ENCODE measurements around the gene PTMS.
"Not testable (repeated sequence)": the region's sequence is repeated elsewhere in the genome, so short reads cannot be mapped to it uniquely, and the experiment has no call there.

Gene PTMS, protein sequence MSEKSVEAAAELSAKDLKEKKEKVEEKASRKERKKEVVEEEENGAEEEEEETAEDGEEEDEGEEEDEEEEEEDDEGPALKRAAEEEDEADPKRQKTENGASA

GRCh38 chr12:6765634-6766581 lies at the start of gene PTMS:
Gene PTMS (plus strand): TSS chr12:6766363. CDS start chr12:6766706, 343 bp downstream.
- peak within 1 kb of the TSS; percentile 66 for H3K4me3 ChIP-seq (ENCODE audit: low read length)
- no peak for TF ChIP-seq ZNF274 (IDR thresholded peaks at IDR 0.05; ENCODE audit: low read depth, low read length)

- no peak overlapping the region for H3K4me3 ChIP-seq (ENCODE audit: low read length)
- TF ChIP-seq ZNF274 (IDR thresholded peaks at IDR 0.05; ENCODE audit: low read depth, low read length), result no peak
Observed at GRCh38 chr12:6716874-6717437, 49.2 kb upstream of the PTMS start.

- no peak overlapping the region for H3K4me3 ChIP-seq (ENCODE audit: low read length)
Observed at GRCh38 chr12:6722863-6723262, 43.3 kb upstream of the PTMS start.

DNA sequence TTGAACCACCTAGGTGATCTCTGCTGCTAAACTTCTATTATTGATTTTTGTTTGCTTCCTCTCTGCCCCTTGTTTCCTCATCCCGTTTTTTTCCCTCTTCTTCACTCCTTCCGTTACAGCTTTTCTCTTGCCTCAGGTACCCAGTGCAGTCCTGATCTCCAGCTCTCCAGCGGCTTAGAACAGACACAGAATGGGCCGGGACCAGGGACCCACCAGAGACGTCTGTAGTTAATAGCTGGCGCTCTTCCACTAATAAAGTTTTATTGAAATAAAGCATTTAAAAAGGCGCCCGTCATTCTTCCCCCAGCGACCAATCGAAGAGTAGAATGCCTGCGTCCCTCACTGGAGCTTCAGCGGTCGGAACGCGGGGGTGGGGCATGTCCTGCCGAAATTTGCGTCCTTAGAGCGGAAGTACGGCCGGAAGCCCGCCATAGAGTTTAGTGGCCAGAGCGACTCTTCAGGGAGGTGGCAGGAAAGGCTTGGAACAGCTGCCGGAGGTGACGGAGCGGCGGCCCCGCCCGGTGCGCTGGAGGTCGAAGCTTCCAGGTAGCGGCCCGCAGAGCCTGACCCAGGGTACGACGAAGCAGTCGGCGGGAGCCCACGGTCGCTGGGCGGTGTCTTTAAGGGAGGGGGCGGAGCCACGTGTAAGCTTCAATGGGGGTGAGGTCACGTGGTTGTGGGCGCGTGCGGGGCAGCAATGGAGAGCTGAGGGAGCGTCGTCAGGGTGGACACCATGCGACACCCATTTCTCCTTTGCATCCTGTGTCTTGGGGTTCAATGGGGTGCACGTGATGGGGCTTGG lies 42.4 kb upstream of the PTMS start, which contains the start of gene COPS7A:
TSS of gene COPS7A (plus strand) at position 440 of the 802 bp plus-strand sequence. CDS start 611 bp downstream, outside the sequence.
- peak within 1 kb of the TSS; percentile 91 for H3K4me3 ChIP-seq (ENCODE audit: low read length)
- TF ChIP-seq ZNF274 (IDR thresholded peaks at IDR 0.05; ENCODE audit: low read depth, low read length), result no peak

More at GRCh38 chr12:6722863-6723262, 43.3 kb upstream of the PTMS start:
- no peak for TF ChIP-seq ZNF274 (IDR thresholded peaks at IDR 0.05; ENCODE audit: low read depth, low read length)

DNA sequence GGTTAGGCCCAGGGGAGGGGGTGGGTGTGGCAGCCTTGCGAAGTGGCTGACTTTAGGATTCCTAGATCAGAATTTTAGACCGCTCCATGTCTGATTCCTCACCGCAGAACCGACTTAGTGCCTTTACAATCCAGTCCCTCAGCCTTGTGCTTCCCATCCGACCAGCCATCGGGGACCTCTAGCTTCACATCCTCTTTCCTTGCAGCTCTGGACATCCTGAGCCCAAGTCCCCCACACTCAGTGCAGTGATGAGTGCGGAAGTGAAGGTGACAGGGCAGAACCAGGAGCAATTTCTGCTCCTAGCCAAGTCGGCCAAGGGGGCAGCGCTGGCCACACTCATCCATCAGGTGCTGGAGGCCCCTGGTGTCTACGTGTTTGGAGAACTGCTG lies 41.8 kb upstream of the PTMS start:
- H3K4me3 ChIP-seq (ENCODE audit: low read length), result peak overlapping the region; percentile 65

GRCh38 chr12:6725350-6725749 lies 40.8 kb upstream of the PTMS start:
- TF ChIP-seq ZNF274 (IDR thresholded peaks at IDR 0.05; ENCODE audit: low read depth, low read length), result no peak
- no peak overlapping the region for H3K4me3 ChIP-seq (ENCODE audit: low read length)

More for the DNA sequence above, 41.8 kb upstream of the PTMS start:
- TF ChIP-seq ZNF274 (IDR thresholded peaks at IDR 0.05; ENCODE audit: low read depth, low read length), result no peak

DNA sequence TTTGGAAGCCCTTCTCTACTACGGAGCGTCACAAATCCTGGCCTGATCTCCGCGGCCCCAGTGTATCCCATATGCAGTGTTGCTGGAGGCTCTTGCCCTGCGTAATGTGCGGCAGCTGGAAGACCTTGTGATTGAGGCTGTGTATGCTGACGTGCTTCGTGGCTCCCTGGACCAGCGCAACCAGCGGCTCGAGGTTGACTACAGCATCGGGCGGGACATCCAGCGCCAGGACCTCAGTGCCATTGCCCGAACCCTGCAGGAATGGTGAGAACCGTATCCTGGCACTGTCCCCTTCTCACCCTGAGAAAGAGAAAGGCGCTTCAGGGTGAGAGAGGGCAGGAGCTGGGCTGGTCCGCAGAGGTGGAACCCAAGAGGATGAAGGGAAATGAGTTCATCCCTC lies 37.0 kb upstream of the PTMS start:
- TF ChIP-seq ZNF274 (IDR thresholded peaks at IDR 0.05; ENCODE audit: low read depth, low read length), result no peak
- no peak overlapping the region for H3K4me3 ChIP-seq (ENCODE audit: low read length)

- no peak overlapping the region for H3K4me3 ChIP-seq (ENCODE audit: low read length)
- no peak for TF ChIP-seq ZNF274 (IDR thresholded peaks at IDR 0.05; ENCODE audit: low read depth, low read length)
Observed at GRCh38 chr12:6730169-6730568, 36.0 kb upstream of the PTMS start.

GRCh38 chr12:6734506-6735387 lies 31.4 kb upstream of the PTMS start:
- no peak for TF ChIP-seq ZNF274 (IDR thresholded peaks at IDR 0.05; ENCODE audit: low read depth, low read length)

GRCh38 chr12:6735448-6736191 lies 30.5 kb upstream of the PTMS start:
- no peak for TF ChIP-seq ZNF274 (IDR thresholded peaks at IDR 0.05; ENCODE audit: low read depth, low read length)
- no peak overlapping the region for H3K4me3 ChIP-seq (ENCODE audit: low read length)

More at GRCh38 chr12:6734506-6735387, 31.4 kb upstream of the PTMS start:
- H3K4me3 ChIP-seq (ENCODE audit: low read length), result no peak overlapping the region

- no peak overlapping the region for H3K4me3 ChIP-seq (ENCODE audit: low read length)
- TF ChIP-seq ZNF274 (IDR thresholded peaks at IDR 0.05; ENCODE audit: low read depth, low read length), result no peak
Observed at GRCh38 chr12:6736754-6737153, 29.4 kb upstream of the PTMS start.

DNA sequence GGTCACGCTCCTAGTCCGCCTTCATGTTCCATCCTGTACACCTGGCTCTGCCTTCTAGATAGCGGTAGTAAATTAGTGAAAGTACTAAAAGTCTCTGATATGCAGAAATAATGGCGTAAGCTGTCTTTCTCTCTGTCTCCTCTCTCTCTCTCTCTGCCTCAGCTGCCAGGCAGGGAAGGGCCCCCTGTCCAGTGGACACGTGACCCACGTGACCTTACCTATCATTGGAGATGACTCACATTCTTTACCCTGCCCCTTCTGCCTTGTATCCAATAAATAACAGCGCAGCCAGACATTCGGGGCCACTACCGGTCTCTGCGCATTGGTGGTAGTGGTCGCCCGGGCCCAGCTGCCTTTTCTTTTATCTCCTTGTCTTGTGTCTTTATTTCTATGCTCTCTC lies 24.1 kb upstream of the PTMS start:
- not testable (repeated sequence) for H3K4me3 ChIP-seq (ENCODE audit: low read length)
